K562 (cell line): ENCODE measurements around the gene SNX3. TPM values are rescaled to one million over a fixed set of nuclear protein-coding genes. Genes with fewer than 3 reads are reported as not detected.

Experiments used
- ATAC-seq: fragments of 200-7000 bp; cut with Tn5 transposase; 3 replicates; pipeline ENCODE4 v1.9.1; 2020; ENCODE audit warnings: moderate library complexity
- BruUV-seq: library from RNA; stranded (reverse); fragments of 400-500 nt; replicated peaks from 2 replicates; lab custom pipeline; 2021; lab: Mats Ljungman, UMichigan
- CTCF ChIA-PET: fragments of 300-600 bp; formaldehyde crosslinking; extraction: SDS; loops from one replicate; lab custom pipeline; 2021; ENCODE audit warnings: low intra/inter-chr PET ratio; lab: Yijun Ruan, JAX
- POLR2A ChIA-PET: fragments of 300-600, 350-650 bp; sonication (Branson Sonifier 250); formaldehyde crosslinking; extraction: SDS; loops from one replicate; lab custom pipeline; 2021; ENCODE audit warnings: antibody characterized with exemption, inconsistent platforms; lab: Yijun Ruan, JAX
- DNase-seq, 4 experiments: peaks; one replicate each; pipeline versions ENCODE4 v3.0.0 to v3.0.0-alpha.2; 2011 to 2018; ENCODE audit warnings: low spot score in 3 of 4, mixed read lengths in 3 of 4; ENCODE audit errors: extremely low read depth in 1 of 4
- FAIRE-seq: peaks from 2 replicates; lab custom pipeline; 2011; peaks lifted over from hg19 to GRCh38; lab: Jason Lieb, UNC
- H2AFZ ChIP-seq: 2 replicates; pipeline ENCODE4 v1.6.0; 2011; ENCODE audit warnings: low read depth, low read length, control low read depth, inconsistent platforms
- H3K27ac ChIP-seq: fragments of 200-600 bp; 3 replicates; pipeline ENCODE4 v1.8.0; 2011; ENCODE audit warnings: low read depth, mild to moderate bottlenecking, control low read depth, inconsistent platforms, low read length, moderate library complexity, mixed read lengths; ENCODE audit errors: extremely low read depth
- H3K27me3 ChIP-seq, 2 experiments: fragments of 300-600 bp in 1 of 2; 2 replicates in 1 of 2; 3 replicates in 1 of 2; pipeline versions ENCODE4 v1.6.0 to v1.8.0; 2011; ENCODE audit warnings: inconsistent platforms in 2 of 2, low read length in 2 of 2, mild to moderate bottlenecking in 1 of 2, mixed read lengths in 1 of 2, moderate library complexity in 1 of 2; ENCODE audit not compliant: control insufficient read depth in 2 of 2, insufficient read depth in 2 of 2
- H3K36me3 ChIP-seq: fragments of 300-600 bp; 3 replicates; pipeline ENCODE4 v1.8.0; 2011; ENCODE audit warnings: mild to moderate bottlenecking, low read length, inconsistent platforms; ENCODE audit not compliant: control insufficient read depth, insufficient read depth
- H3K4me1 ChIP-seq, 2 experiments: fragments of 200-600 bp in 1 of 2; replicated peaks in 1 of 2; 2 replicates in 1 of 2; 3 replicates in 1 of 2; pipeline versions ENCODE4 v1.5.1 to v1.8.0; 2011; ENCODE audit warnings: inconsistent platforms in 2 of 2, low read length in 2 of 2, mild to moderate bottlenecking in 1 of 2, mixed read lengths in 1 of 2, moderate library complexity in 1 of 2; ENCODE audit not compliant: control insufficient read depth in 2 of 2, insufficient read depth in 2 of 2
- H3K4me2 ChIP-seq: 2 replicates; pipeline ENCODE4 v1.6.1; 2011; ENCODE audit warnings: low read length, control low read depth, inconsistent platforms, mixed read lengths; ENCODE audit not compliant: insufficient read depth
- H3K4me3 ChIP-seq: fragments of 200-600 bp; sonication (generic), shearing (Covaris generic); 2 replicates; pipeline ENCODE4 v1.5.1; 2016; ENCODE audit warnings: control low read depth, inconsistent platforms
- H3K79me2 ChIP-seq: fragments of 200-600 bp; 3 replicates; pipeline ENCODE4 v1.8.0; 2011; ENCODE audit warnings: low read length, inconsistent platforms; ENCODE audit not compliant: control insufficient read depth, insufficient read depth
- H3K9ac ChIP-seq, 2 experiments: 2 replicates each; pipeline versions ENCODE4 v1.6.0 to v1.6.1; 2011; ENCODE audit warnings: low read depth in 2 of 2, low read length in 2 of 2, control low read depth in 1 of 2, inconsistent platforms in 1 of 2, mild to moderate bottlenecking in 1 of 2, mixed read lengths in 1 of 2; ENCODE audit not compliant: insufficient read depth in 1 of 2
- H3K9me1 ChIP-seq: one replicate; pipeline ENCODE4 v1.6.0; 2011; ENCODE audit warnings: inconsistent platforms, mild to moderate bottlenecking, low read length, moderate library complexity; ENCODE audit not compliant: control insufficient read depth, insufficient read depth
- H3K9me3 ChIP-seq: replicated peaks from 2 replicates; pipeline ENCODE4 v1.5.1; 2011; ENCODE audit warnings: low read depth, low read length, inconsistent platforms; ENCODE audit not compliant: control insufficient read depth, insufficient read depth
- H4K20me1 ChIP-seq: replicated peaks from 2 replicates; pipeline ENCODE4 v1.6.1; 2011; ENCODE audit warnings: low read length, inconsistent platforms, mixed read lengths; ENCODE audit not compliant: control insufficient read depth, insufficient read depth
- ARID1B ChIP-seq: fragments of 450-650 bp; IDR thresholded peaks from 2 replicates; pipeline ENCODE4 v1.6.1; 2016; ENCODE audit warnings: antibody characterized with exemption, mild to moderate bottlenecking, inconsistent platforms
- CBFA2T2 ChIP-seq: fragments of 450-650 bp; conservative IDR thresholded peaks from 2 replicates; pipeline ENCODE4 v1.6.1; 2017; ENCODE audit warnings: mild to moderate bottlenecking
- CC2D1A ChIP-seq: fragments of 450-650 bp; IDR thresholded peaks from 2 replicates; pipeline ENCODE4 v1.6.1; 2017; ENCODE audit warnings: mild to moderate bottlenecking
- ERF ChIP-seq: fragments of 450-650 bp; formaldehyde crosslinking; IDR thresholded peaks from 2 replicates; pipeline ENCODE4 v1.4.0; 2020; ENCODE audit warnings: mild to moderate bottlenecking, mixed read lengths
- GATAD2B ChIP-seq: fragments of 450-650 bp; IDR thresholded peaks from 2 replicates; pipeline ENCODE4 v1.6.1; 2017; ENCODE audit warnings: mild to moderate bottlenecking, borderline replicate concordance
- HNRNPL ChIP-seq: fragments of 200-400 bp; formaldehyde crosslinking; IDR thresholded peaks from 2 replicates; pipeline ENCODE4 v1.6.1; 2017; ENCODE audit warnings: low read depth, mild to moderate bottlenecking, low read length
- KDM2B ChIP-seq: fragments of 250-450 bp; sonication (Bioruptor Pico); IDR thresholded peaks from 2 replicates; pipeline ENCODE4 v1.8.0; 2021; ENCODE audit warnings: mild to moderate bottlenecking, moderate library complexity
- MEIS2 ChIP-seq: fragments of 450-650 bp; IDR thresholded peaks from 2 replicates; pipeline ENCODE4 v1.6.1; 2014; ENCODE audit warnings: mild to moderate bottlenecking; ENCODE audit not compliant: partially characterized antibody
- NFIX ChIP-seq: fragments of 250-450 bp; sonication (Bioruptor Pico); IDR thresholded peaks from 2 replicates; pipeline ENCODE4 v1.4.0; 2020; ENCODE audit warnings: low read depth, mild to moderate bottlenecking, moderate library complexity
- NFRKB ChIP-seq: fragments of 450-650 bp; IDR thresholded peaks from 2 replicates; pipeline ENCODE4 v1.6.1; 2016; ENCODE audit warnings: low read depth
- NR2F6 ChIP-seq: fragments of 450-650 bp; formaldehyde crosslinking; IDR thresholded peaks from 2 replicates; pipeline ENCODE4 v1.4.0; 2020; ENCODE audit warnings: mild to moderate bottlenecking
- NUFIP1 ChIP-seq: fragments of 450-650 bp; IDR thresholded peaks from 2 replicates; pipeline ENCODE4 v1.6.1; 2018; ENCODE audit not compliant: partially characterized antibody
- TCFL5 ChIP-seq: fragments of 250-450 bp; sonication (Bioruptor Pico); conservative IDR thresholded peaks from 2 replicates; pipeline ENCODE4 v1.6.1; 2021; ENCODE audit warnings: mild to moderate bottlenecking, moderate library complexity, matching md5 sums
- ZNF316 ChIP-seq: fragments of 450-650 bp; IDR thresholded peaks from 2 replicates; pipeline ENCODE4 v1.6.1; 2016
- ZNF431 ChIP-seq: sonication (generic); formaldehyde crosslinking; IDR thresholded peaks from 2 replicates; pipeline ENCODE4 v1.8.0; 2022; ENCODE audit warnings: mild to moderate bottlenecking, missing genetic modification reagents
- ZNF764 ChIP-seq: fragments of 250-450 bp; sonication (Bioruptor Pico); IDR thresholded peaks from 2 replicates; pipeline ENCODE4 v1.4.0; 2020; ENCODE audit warnings: low read depth, mild to moderate bottlenecking, moderate library complexity
- ZNF780A ChIP-seq: fragments of 250-450 bp; sonication (Bioruptor Pico); IDR thresholded peaks from 2 replicates; pipeline ENCODE4 v1.5.0; 2021; ENCODE audit warnings: mild to moderate bottlenecking
- ZNF785 ChIP-seq: fragments of 250-450 bp; sonication (Bioruptor Pico); IDR thresholded peaks from 2 replicates; pipeline ENCODE4 v1.4.0; 2020; ENCODE audit warnings: mild to moderate bottlenecking
- in situ Hi-C: fragments of 300-500 bp; cut with MboI; formaldehyde crosslinking; loops from 4 replicates; pipeline ENCODE4 v1.15.0; 2018; ENCODE audit warnings: inconsistent platforms, mixed read lengths
- intact Hi-C: fragments of 100-400 bp; cut with micrococcal nuclease; formaldehyde crosslinking; loops from 2 replicates; pipeline ENCODE4 v1.14.2; 2022
- polyA plus RNA-seq, 8 experiments: library from polyadenylated mRNA; depleted of rRNA in 4 of 8; stranded (reverse) in 5 of 8; unstranded in 3 of 8; fragments of >200 nt; fragmentation: Nextera tagmentation in 2 of 8; fragmentation: Illumina TruSeq in 1 of 8; extraction: Ambion mirVana in 2 of 8; extraction: Trizol in 1 of 8; gene quantifications; 2 replicates each; pipeline versions ENCODE4 v1.2.1 to v1.2.3, GENCODE V29; 2011 to 2014; ENCODE audit warnings: inconsistent platforms in 1 of 8, missing spikeins in 1 of 8
- total RNA-seq, 7 experiments: library from RNA; depleted of rRNA in 6 of 7; stranded (reverse); fragments of >200 nt in 6 of 7; fragmentation: Illumina TruSeq in 2 of 7; extraction: Trizol in 2 of 7; gene quantifications; 2 replicates each; pipeline versions ENCODE4 v1.2.1 to v1.2.3, GENCODE V29; 2011 to 2021; ENCODE audit warnings: low replicate concordance in 1 of 7
- TF ChIP-seq, protein P1 (sequence below): sonication (generic); formaldehyde crosslinking; IDR thresholded peaks from 2 replicates; pipeline ENCODE4 v1.9.0; 2022; ENCODE audit warnings: mild to moderate bottlenecking, missing genetic modification reagents
- TF ChIP-seq, protein P2 (sequence below): fragments of 250-450 bp; sonication (Bioruptor Pico); IDR thresholded peaks from 2 replicates; pipeline ENCODE4 v1.5.0; 2020; ENCODE audit warnings: mild to moderate bottlenecking, borderline replicate concordance
- TF ChIP-seq, protein P3 (sequence below), 2 experiments: IDR thresholded peaks in 1 of 2; conservative IDR thresholded peaks in 1 of 2; 2 replicates each; pipeline ENCODE4 v1.6.1; 2016; ENCODE audit warnings: low read depth in 2 of 2, mild to moderate bottlenecking in 1 of 2, missing compliant biosample characterization in 1 of 2, missing genetic modification characterization in 1 of 2, moderate library complexity in 1 of 2

The SNX3 gene
- total and polyA plus RNA-seq, 9 of the 15 experiments (the other 6 are each of a cell fraction or from before 2014, with no cell fraction given), result 48.9 to 410 (median 159) TPM

DNA sequence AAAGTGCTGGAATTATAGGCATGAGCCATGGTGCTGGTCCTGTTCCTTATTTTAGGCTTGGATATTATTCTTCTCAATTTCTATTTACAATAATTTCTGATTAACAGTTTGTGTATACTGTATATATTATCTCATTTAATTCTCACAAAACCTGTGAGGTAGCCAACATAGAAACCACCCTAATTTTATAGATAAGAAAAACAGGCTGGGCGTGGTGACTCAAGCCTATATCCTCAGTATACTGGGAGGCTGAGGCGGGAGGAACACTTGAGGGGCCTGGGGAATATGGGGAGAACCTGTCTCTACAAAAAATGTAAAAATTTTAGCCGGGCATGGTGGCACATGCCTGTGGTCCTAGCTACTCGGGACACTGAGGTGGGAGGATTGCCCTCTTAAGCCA, 30.3 kb upstream of the SNX3 start (continued):
- TF ChIP-seq CBFA2T2 (no peak), HNRNPL (no peak), ARID1B (no peak)
- TF ChIP-seq, protein P1, sequence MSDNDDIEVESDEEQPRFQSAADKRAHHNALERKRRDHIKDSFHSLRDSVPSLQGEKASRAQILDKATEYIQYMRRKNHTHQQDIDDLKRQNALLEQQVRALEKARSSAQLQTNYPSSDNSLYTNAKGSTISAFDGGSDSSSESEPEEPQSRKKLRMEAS (CRISPR knock-in tag), result no peak

DNA sequence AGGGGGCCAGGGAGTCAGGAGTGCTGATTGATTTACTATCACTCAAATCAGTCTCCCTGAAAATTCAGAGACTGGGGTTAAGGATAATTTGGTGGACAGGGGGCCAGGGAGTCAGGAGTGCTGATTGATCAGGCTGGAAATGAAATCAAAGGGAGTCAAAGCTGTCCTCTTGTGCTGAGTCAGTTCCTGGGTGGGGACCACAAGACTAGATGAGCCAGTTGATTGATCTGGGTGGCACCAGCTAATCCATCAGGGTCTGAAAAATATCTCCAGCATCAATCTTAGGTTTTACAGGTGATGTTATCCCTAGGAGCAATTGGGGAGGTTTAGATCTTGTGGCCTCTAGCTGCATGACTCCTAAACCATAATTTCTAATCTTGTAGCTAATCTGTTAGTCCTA, 27.9 kb upstream of the SNX3 start:
- CTCF ChIA-PET, result no interaction called here

More for the DNA sequence above, 27.9 kb upstream of the SNX3 start:
- no peaks in the 10 kb centered on the region for H3K36me3 ChIP-seq
- no peak overlapping the region for H3K4me2 ChIP-seq
- TF ChIP-seq GATAD2B (no peak), KDM2B (CRISPR knock-in tag) (no peak), ZNF780A (CRISPR knock-in tag) (no peak), ZNF431 (CRISPR knock-in tag) (no peak), CC2D1A (no peak), ZNF316 (no peak), NUFIP1 (no peak), NR2F6 (CRISPR knock-in tag) (no peak), ZNF785 (CRISPR knock-in tag) (no peak), TCFL5 (CRISPR knock-in tag) (no peak), ERF (CRISPR knock-in tag) (no peak), NFIX (CRISPR knock-in tag) (no peak), ZNF764 (CRISPR knock-in tag) (no peak), MEIS2 (peak; percentile 38), NFRKB (no peak)
- TF ChIP-seq, protein P2, sequence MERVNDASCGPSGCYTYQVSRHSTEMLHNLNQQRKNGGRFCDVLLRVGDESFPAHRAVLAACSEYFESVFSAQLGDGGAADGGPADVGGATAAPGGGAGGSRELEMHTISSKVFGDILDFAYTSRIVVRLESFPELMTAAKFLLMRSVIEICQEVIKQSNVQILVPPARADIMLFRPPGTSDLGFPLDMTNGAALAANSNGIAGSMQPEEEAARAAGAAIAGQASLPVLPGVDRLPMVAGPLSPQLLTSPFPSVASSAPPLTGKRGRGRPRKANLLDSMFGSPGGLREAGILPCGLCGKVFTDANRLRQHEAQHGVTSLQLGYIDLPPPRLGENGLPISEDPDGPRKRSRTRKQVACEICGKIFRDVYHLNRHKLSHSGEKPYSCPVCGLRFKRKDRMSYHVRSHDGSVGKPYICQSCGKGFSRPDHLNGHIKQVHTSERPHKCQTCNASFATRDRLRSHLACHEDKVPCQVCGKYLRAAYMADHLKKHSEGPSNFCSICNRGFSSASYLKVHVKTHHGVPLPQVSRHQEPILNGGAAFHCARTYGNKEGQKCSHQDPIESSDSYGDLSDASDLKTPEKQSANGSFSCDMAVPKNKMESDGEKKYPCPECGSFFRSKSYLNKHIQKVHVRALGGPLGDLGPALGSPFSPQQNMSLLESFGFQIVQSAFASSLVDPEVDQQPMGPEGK (CRISPR knock-in tag), result no peak
- TF ChIP-seq, protein P3, sequence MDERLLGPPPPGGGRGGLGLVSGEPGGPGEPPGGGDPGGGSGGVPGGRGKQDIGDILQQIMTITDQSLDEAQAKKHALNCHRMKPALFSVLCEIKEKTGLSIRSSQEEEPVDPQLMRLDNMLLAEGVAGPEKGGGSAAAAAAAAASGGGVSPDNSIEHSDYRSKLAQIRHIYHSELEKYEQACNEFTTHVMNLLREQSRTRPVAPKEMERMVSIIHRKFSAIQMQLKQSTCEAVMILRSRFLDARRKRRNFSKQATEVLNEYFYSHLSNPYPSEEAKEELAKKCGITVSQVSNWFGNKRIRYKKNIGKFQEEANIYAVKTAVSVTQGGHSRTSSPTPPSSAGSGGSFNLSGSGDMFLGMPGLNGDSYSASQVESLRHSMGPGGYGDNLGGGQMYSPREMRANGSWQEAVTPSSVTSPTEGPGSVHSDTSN (CRISPR knock-in tag; IDR thresholded peaks at IDR 0.05; ENCODE audit: low read depth), result no peak
- TF ChIP-seq, protein P3 (tag; conservative IDR thresholded peaks at IDR 0.05; ENCODE audit: low read depth), result 0 out of 2 replicates have a peak, but pooled peaks have one; percentile 10
- no peaks in the 10 kb centered on the region for H4K20me1 ChIP-seq
- H3K27ac ChIP-seq, result no peak overlapping the region
- in situ Hi-C loops (no loop called here), intact Hi-C loops (no loop called here)
- H3K27me3 ChIP-seq, result no peaks in the 10 kb centered on the region
- DNase-seq (no peak), ATAC-seq (no peak), FAIRE-seq (no peak)
- POLR2A ChIA-PET, result no interaction called here
- no peak overlapping the region for H3K4me3 ChIP-seq
- H3K79me2 ChIP-seq, result no peaks in the 10 kb centered on the region
- peaks cover 0 to 5% of the 10 kb centered on the region in 2 experiments; a peak in 3 of 5 replicates for H3K4me1 ChIP-seq
- no peaks in the 10 kb centered on the region for H3K9me1 ChIP-seq
- BruUV-seq, result no TSS peak
- H3K9me3 ChIP-seq, result no peaks in the 10 kb centered on the region
- H3K9ac ChIP-seq, result no peak overlapping the region
- no peak overlapping the region for H2AFZ ChIP-seq
